TTC549 (cell line): ENCODE results near the gene CLPX.
"Not testable (repeated sequence)": the region's sequence is repeated elsewhere in the genome, so short reads cannot be mapped to it uniquely, and the experiment has no call there.

Experiments
- FAIRE-seq: peaks from 2 replicates; lab custom pipeline; 2012; peaks lifted over from hg19 to GRCh38; lab: Jason Lieb, UNC

CLPX gene

DNA sequence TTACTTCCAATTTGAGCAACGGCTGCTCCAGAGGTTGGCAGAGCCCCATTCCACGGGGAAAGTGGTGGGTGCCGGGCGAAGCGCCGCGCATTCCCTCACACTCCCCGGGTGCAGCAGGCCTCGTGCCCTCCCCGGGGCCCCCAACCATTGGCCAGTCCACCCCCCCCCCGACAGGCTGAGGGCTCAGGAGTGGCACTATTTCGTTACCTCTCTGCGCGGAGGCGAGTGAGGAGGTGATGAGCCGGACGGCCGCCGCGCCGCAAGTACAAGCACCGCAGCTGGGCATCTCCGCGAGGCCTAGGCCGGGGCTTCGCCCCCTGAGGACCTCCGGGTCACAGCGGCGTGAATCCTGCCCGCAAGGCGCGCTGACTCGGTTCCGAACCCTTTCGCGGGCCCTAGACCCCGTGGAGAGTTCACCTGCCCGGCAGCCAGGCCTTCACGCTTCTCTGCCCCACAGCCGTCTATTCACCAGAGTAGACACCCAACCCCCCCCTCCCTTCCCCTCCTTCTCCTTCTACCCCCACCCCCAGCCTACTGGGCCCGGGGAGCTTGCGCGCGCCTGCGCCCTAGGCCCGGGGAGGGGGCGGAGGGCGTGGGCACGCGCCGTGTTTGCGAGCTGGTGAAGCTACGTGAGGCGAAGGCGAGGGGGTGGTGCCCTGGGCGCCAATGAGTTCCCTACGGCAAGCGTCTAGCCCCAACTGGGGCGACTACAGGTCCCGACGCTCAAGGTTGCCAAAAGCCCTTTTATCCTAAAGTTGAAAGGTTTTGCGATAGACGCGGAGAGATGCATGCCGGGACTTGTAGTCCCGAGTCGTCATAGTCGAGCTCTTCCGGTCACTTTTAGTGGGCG, at the start of gene CLPX:
TSS of gene CLPX (minus strand) at position 475 of the 850 bp plus-strand sequence. CDS start at position 286, 189 bp downstream.
- no peak for FAIRE-seq

DNA sequence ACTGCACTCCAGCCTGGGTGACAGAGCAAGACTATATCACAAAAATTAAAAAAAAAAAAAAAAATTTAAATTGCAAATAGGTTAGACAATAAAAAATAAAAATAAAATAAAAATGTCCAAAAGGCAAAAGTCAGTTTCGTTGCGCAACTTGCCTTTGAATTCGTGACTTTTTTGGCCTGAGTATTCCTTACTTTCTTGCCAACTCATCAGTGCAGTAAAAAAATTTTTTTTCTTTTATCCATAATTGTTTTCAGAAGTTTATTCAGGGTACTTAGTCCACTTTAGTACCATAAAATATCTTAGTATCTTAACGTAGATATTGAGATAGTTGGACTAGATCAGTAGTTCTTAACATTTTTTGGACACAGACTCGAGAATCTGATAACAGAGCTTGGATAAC, 48.6 kb upstream of the CLPX start:
- FAIRE-seq: no peak

DNA sequence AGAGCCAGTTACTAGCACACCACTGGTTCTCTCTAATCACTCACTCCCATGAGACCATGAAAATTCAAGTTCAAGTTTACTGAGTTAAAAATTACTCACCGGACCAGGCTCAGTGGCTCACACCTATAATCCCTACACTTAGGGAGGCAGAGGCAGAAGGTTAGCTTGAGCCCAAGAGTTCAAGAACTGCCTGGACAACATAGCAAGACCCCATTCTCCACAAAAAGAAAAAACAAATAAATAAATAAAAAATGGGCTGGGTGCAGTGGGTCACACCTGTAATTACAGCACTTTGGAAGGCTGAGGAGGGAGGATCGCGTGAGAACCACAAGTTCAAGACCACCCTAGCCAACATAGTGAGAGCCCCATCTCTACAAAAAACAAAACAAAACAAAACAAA, 47.4 kb upstream of the CLPX start:
- no peak for FAIRE-seq

DNA sequence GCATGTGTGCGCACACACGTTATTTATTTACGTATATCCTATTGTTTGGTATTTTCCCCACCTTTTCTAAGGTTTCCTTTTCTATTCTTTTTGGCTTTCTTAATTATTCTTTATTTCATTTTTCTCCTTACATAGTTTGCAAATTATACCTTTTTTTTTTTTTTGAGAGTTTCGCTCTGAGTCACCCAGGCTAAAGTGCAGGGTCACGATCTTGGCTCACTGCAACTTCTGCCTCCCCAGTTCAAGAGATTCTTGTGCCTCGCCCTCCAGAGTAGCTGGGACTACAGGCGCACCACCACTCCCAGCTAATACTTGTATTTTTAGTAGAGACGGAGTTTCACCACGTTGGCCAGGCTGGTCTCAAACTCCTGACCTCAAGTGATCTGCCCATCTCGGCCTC, 46.2 kb upstream of the CLPX start:
- FAIRE-seq: no peak

DNA sequence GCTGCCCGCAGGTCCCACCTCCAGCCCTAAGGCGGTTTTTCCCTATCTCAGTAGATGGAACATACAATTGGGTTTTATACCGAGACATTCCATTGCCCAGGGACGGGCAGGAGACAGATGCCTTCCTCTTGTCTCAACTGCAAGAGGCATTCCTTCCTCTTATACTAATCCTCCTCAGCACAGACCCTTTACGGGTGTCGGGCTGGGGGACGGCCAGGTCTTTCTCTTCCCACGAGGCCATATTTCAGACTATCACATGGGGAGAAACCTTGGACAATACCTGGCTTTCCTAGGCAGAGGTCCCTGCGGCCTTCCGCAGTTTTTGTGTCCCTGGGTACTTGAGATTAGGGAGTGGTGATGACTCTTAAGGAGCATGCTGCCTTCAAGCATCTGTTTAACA, 41.8 kb upstream of the CLPX start:
- FAIRE-seq: not testable (repeated sequence)

DNA sequence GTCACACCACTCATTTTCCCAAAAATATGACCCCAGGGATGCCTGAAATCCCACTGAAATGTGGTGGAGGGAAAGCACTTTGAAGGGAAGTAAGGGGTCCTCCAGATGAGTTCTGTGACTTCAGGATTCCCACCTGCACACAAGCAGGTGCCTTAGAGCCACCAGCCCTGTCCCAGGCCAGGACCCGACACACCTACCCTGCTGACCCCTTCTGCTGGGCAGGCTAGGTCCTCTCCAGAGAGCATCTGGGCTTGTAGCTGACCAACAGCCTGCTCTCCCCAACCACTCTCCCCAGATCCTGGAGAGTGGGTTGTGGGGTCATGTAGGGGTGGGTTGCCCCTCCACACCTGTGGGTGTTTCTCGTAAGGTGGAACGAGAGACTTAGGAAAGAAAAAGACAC, 41.1 kb upstream of the CLPX start:
- no peak for FAIRE-seq

DNA sequence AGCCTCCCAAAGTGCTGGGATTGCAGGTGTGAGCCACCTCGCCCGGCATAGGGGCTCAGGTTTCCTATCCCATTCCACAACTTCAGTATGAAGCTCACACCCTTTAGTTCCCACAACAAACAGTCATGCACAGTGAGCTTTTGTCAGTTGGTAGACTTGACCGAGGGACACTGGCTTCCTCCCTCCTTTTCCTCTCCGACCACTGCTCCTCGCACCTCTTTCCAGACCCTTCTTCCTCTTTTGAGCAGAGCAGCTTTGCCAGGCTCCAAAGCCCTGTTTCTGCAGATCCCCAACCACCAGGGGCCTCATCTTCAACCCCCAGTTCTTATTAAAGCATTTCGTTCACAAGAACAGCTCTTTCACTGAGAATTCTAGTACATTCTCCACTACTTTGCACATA, 38.9 kb upstream of the CLPX start:
- no peak for FAIRE-seq

DNA sequence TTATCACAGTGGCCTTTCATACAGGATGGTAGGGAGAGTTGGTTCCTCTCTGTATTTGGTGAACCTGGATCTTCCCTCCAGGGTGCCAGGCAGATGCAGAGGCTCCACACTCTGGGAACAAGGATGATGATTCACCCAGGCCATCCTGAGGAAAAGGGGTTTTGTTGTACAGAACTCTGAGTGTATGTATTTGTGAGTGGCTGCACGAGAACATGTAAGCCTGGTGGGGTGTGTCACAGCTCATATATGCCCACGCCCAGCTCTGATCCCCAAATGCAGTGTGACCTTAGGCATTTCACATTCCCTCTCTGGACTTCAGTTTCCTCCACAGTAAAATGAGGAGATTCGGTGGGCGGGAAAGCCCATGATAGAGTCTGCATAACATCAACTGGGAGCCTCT, 37.7 kb upstream of the CLPX start:
- no peak for FAIRE-seq

DNA sequence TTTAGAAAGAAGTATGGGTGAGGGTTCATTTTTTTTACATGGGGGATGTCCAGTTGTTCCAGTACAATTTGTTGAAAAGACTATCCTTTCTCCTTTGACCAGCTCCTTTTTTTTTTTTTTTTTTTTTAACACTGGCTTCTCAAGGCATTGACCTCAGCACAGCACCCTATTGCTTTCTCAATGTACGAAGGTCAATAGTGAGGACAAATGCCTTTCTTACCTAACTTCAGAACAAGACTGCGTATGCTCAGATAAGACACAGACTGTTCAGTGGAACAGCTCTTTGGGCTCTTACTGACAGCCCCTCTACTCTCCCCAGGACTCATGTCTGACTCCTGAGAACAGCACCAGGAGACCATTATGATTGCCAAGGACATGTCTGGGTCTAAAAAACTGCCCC, 36.6 kb upstream of the CLPX start:
- FAIRE-seq: no peak

DNA sequence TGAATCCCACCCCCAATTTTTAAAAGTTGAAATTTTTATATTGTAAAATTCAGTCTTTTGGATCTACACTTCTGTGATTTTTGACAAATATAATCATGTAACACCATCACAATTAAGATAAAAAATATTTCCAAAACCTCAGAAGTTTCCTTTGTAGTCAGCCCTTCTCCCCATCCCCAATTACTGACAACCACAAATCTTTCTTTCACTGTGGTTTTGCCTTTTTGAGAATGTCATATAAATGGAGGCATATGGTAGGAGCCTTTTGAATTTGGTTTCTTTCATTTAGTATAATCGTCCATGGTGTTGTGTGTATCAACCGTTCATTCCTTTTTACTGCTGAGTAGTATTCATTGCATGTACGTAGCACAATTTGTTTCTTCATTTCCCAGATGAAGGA, 34.0 kb upstream of the CLPX start:
- no peak for FAIRE-seq

DNA sequence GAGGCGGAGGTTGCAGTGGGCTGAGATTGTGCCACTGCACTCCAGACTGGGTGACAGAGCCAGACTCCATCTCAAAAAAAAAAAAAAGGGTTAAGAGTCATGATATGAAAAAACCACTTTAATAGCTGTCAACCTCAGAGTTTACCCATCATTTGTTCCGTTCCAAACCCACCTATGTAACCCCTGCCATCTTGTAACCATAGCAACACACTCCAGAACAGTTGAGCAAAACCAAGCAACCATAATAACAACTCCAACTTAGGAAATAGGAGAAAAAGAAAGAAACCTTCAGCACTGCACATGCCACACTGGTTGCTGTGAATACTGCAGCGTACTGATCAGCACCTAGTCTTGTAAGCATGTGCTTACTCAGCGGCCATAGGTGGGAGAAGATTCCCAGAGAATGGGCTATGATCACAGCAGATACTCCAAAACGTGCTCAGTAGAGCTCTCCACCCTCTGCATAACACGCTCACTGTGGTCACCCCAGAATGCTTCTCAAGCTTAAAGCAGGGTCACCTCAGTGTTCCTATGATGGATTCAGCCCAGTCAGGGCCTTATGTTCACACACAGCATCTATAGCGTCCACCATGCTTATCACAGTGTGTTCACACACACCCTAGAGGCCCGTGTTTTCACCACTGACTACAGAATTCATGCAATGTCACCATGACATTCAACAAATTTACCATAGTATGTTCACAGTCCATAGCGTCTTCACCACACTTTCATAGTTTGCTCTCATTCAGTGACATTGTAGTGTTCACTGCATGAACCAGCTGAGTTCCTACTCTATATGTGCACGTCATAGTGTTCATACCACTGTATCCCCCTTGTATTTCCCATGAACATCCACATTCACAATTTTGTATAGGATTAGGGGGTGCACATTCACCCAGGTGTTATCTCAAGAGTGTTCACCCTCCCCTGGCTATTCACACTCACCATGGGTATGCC, 32.7 kb upstream of the CLPX start:
- FAIRE-seq: no peak

DNA sequence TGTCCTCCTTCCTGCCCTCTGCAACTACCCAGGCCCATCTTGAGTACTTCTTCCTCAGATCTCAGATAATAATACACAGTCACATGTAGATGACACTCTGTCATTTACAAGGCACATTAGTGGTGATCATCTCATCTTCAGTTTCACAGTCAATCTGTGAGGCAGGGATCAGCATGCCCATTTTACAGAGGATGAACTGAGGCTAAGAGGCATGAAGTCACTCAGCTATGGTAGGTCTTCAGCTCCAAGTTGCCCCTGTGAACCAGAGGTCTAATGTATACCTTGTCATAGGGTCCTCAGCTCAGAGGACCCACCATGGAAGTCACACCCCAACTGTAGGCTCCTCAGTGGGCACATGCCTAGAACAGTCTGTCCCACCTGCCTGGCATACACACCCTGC, 30.4 kb upstream of the CLPX start:
- no peak for FAIRE-seq

DNA sequence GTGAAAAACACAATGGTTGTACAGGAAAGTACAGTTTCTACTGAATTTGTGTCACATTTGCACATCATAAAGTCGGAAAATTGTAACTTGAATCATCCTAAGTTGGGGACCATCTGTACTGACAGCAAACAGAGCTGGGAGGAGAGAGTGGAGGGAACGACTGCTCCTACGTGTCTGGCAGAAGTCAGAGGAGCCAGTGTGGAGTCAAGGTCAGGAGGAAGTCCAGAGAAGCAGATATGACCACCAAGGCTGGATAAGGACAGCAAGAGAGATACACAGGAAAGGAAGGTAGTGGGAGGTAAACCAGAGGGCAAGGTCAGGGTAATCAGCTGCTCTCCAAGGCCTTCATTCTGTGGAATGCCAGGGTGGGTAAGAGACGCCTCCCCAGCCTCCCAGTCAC, 28.9 kb upstream of the CLPX start:
- FAIRE-seq: no peak

DNA sequence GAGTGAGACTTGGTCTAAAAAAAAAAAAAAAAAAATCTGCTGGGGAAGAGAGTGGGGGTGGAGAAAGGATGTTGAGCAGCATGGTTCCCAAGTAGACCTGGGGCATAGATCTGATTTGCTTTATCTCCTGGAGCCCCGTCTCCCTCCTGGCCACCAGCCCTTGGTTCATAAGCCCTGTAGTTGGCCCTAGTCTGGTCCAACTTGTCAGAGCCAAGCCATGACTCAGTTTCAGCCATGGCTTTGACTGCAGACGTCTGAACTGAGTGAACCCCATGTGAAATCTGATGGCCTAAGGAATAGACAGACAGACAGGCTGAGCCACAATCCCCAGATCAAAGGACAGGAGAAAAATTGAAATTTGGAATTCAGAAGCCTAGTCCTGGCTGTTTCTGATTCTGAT, 28.1 kb upstream of the CLPX start:
- FAIRE-seq: no peak

DNA sequence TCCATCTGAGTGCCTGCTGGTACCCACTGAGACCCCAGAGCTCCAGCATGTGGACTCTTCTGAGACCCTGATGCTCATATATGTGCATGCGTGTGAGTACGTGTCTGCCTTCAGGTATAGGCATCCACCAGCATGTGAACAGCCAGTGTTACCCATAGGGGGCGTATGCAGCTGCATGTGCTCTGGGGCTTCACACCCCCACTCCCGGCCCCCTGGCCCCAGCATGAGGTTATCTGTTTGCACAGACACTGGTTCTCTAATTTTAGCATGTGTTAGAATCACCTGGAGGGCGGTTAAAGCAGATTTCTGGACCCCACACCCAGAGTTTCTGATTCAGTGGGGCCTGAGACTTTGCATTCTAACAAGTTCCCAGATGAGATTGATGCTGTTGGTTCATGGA, 27.0 kb upstream of the CLPX start:
- FAIRE-seq: no peak

DNA sequence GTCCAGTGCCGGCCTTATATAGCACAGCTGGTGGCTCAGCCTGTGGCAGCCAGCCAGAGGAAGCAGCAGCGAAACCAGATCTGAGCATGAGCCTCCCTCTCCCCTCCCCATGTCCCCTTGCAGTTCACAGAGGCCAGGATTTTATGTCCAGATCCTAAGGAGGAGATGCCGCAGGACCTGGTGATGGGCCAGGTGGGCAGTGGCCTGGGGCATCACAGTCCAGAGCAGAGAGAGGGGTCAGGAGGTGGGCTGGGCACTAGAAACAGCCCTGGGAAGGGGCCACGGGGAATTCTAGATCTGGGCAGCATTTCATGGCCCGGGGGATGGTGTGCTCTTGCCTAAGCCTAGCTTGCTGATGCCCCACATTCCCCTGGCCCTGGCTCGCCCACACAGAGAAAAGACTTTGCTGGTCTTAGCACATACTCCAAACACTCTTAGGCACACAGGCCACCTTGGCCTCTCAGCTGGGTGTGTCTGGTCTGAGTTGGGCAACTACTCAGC, 26.4 kb upstream of the CLPX start:
- FAIRE-seq: no peak

DNA sequence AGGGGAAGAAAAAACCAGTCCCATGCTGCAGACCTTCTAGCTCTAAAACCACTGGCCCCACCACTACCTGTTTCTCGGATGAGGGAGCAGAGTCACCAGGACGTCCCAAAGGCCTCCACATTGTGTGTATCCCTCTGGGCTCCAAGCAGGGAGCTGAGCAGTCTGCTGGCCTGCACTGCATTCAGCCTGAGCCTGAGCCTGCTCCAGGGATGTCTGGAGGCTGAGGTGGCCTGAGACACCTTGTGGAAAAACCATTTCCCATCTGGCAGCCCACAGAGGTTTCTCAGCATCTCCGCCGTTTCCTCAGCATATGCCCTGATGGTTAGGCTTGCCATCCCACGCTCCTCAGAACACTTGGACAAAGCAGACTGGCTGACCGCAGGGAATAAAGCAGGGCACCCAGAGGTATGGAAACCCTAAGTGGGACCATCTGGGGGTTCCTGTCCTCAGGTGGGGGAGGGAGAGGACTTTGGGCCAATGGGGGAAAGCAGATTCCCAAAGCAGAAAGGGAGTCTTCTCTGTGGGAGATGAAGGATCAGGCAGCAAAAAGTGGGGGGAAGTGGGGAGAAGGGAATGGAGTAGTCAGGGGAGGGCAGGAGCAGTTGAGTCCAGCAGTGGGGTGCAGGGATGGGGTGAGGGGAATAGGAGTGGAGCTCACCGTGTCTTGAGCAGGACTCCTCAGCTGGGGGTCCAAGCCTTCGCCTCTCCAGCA, 25.8 kb upstream of the CLPX start, which contains the start of gene CILP:
TSS of gene CILP (minus strand) at position 704 of the 712 bp plus-strand sequence. CDS start 1,718 bp downstream, outside the sequence.
- no peak for FAIRE-seq

DNA sequence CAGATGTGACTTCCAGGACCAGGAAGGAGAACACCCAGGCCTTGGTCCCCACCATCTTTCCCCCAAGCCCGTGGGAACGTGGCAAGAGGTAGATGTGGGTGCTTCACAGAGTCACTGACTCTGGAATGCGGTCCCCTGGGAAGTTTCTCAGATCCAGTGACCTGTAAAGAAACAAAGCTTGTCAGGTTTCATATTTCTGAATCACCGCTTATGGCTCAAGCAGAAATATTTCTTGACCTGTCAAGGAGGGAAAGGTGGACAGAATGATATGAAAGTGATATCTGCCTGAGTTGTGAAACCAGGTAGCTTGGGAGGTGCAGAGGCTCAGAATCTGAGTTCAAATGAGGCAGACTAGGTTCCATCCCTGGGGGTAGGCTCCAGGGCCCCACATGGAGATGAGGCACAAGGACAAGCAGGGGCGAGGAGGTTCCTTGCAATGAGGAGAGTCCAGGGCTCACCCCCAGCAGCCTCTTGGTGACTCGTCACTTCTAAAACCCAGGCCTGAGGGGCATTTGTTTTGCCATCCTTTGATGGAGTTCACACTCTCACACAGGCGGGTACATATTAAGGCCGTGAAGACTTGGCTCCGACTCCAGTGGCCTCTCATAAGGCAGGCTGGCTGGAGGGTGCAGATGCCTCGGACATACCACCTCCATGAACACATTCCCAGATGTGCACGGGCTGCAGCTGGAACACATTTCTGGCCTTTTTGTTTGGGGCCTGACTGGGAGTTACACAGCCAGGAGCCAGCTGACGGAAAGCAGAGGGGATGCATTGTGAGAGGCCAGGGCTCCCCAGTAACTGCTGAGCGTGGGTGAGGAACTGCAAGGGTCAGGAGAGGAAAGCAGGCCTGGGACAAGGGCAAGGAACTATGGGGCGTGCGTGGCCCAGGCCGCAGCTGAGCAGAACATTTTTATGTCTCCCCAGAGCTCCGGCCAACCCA, 24.8 kb upstream of the CLPX start:
- no peak for FAIRE-seq

DNA sequence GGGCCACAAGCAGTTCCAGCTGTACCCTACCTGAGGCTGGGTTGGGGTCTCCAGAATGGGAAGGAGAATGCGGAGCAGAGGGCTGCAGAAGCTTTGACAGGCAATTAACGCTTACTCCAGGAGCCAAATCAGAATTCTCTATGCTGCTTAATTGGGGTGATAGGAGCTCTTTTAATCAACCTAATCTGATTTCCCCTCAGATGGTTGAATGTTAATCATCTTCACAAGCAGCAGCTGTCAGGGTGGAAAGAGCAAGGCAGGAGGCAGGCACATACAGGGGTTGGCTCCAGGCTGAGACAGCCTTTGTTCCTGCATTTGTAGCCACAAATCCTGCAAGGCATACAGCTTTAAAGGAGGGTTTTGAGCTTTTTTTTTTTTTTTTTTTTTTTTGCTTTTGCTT, 23.5 kb upstream of the CLPX start:
- FAIRE-seq: no peak

DNA sequence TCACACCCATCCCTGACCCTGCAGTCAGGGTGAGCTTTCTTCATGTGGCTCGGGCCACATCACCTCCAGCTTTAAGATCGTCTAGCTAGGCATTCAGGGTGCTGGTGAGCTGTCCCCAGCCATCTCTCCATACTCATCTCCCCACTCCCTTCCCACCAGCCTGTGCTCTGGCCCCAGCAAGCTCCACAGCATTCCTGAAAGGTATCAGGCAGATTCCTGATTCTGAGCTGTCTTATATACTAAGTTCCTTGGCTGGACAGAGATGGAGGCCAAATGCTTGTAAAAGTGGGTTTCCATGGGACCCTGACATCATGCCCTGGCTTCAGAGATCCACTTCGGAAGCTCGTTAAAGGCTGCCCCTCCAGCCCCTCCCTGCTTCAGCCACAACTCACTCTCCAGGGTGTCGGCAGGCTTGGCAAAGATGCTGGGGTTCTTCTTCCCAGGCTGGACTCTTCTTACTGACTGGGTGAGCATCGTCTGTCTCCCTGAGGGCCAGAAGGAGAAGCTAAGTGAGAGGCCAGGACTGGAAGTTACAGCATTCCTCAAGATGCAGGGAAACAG, 22.2 kb upstream of the CLPX start:
- no peak for FAIRE-seq

DNA sequence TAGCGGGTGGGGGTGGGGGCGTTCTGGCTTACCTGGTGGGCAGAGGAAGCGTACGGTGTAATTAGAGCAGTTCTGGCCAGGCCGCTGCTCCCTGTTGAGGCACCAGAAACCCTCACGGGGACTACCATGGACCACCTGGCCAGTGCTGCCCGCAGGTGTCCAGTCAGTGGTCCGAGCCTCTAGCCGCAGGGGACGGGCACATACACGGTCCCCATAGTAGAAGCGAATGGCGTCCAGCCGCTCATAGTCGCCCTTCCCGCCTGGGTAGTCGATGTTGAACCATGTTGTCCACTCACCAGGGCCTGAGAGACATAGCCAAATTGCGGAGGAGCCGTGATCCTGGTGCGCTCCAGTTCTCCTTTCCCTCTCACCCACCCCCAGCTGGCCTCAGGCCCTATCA, 21.6 kb upstream of the CLPX start:
- FAIRE-seq: no peak
